Mesodermal cell (in vitro differentiated cells): ENCODE measurements around the gene IQCF2.
"Not testable (repeated sequence)": the region's sequence is repeated elsewhere in the genome, so short reads cannot be mapped to it uniquely, and the experiment has no call there.

Source experiments
- H3K27ac ChIP-seq: 2 replicates; pipeline ENCODE4 v1.7.0; 2013; ENCODE audit warnings: mild to moderate bottlenecking, low read depth, low read length, moderate library complexity; ENCODE audit not compliant: severe bottlenecking
- H3K36me3 ChIP-seq: 2 replicates; pipeline ENCODE4 v1.7.1; 2013; ENCODE audit warnings: mild to moderate bottlenecking, low read length, moderate library complexity; ENCODE audit not compliant: control insufficient read depth, insufficient read depth
- H3K4me1 ChIP-seq: one replicate; pipeline ENCODE4 v1.7.1; 2013; ENCODE audit warnings: mild to moderate bottlenecking, low read length; ENCODE audit not compliant: insufficient read depth, control insufficient read depth, poor library complexity, severe bottlenecking
- H3K4me3 ChIP-seq: 2 replicates; pipeline ENCODE4 v1.7.0; 2013; ENCODE audit warnings: low read length, control low read depth, mild to moderate bottlenecking; ENCODE audit not compliant: insufficient read depth, poor library complexity, severe bottlenecking; ENCODE audit errors: extremely low read depth
- H3K9me3 ChIP-seq: 2 replicates; pipeline ENCODE4 v1.7.1; 2013; ENCODE audit warnings: mild to moderate bottlenecking, low read length, moderate library complexity; ENCODE audit not compliant: control insufficient read depth
- WGBS, 2 experiments: methylation state at CpG; one replicate each; pipeline ENCODE4 v1.1.5; 2013; ENCODE audit warnings: missing lambda C conversion rate in 2 of 2; ENCODE audit not compliant: insufficient coverage in 2 of 2; 5-methylcytosine and 5-hydroxymethylcytosine counted together

The IQCF2 gene

GRCh38 chr3:51830836-51831385 is 30.5 kb upstream of the IQCF2 start:
- Histone ChIP-seq H3K4me3 (no peak overlapping the region), H3K36me3 (no peaks in the 10 kb centered on the region), H3K27ac (no peak overlapping the region), H3K9me3 (no peaks in the 10 kb centered on the region), H3K4me1 (no peaks in the 10 kb centered on the region)
- WGBS, 2 experiments, result 52 to 66% methylated on average over 4 of the region's 4 CpGs

- Histone ChIP-seq H3K4me1 (no peaks in the 10 kb centered on the region), H3K4me3 (no peak overlapping the region), H3K27ac (no peak overlapping the region), H3K9me3 (no peaks in the 10 kb centered on the region), H3K36me3 (no peaks in the 10 kb centered on the region)
- 89 to 96% methylated on average over 2 to 4 of the region's 5 CpGs for WGBS, 2 experiments
These were observed 24.8 kb upstream of the IQCF2 start for GRCh38 chr3:51836606-51837005.

- Histone ChIP-seq H3K4me1 (no peaks in the 10 kb centered on the region), H3K9me3 (peaks cover 3% of the 10 kb centered on the region), H3K27ac (no peak overlapping the region), H3K4me3 (no peak overlapping the region), H3K36me3 (no peaks in the 10 kb centered on the region)
- 78 to 81% methylated on average over 5 to 6 of the region's 7 CpGs for WGBS, 2 experiments
These were observed 16.3 kb upstream of the IQCF2 start for GRCh38 chr3:51845129-51845528.

DNA sequence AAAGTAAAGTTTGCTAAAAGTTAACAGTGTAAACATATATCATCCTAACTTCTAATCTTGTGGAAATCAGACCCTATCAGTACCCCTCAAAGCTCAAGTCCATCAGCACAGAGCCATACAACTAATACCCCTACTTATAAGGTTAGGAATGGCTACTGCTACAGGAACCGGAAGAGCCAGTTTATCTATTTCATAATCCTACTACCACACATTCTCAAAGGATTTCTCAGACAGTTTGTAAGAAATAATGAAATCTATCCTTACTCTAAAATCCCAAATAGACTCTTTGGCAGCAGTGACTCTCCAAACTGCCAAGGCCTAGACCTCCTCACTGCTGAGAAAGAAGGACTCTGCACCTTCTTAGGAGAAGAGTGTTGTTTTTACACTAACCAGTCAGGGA is 6.0 kb upstream of the IQCF2 start:
- H3K9me3 ChIP-seq, H3K27ac ChIP-seq, H3K4me3 ChIP-seq, H3K36me3 ChIP-seq, H3K4me1 ChIP-seq: not testable (repeated sequence)
- WGBS, 2 experiments, result 86% methylated on average over 1 of the region's 1 CpG; no CpG with 5 or more reads in 1 of the 2 experiments

- H3K36me3 ChIP-seq, result no peaks in the 10 kb centered on the region
- peaks cover 8% of the 10 kb centered on the region for H3K9me3 ChIP-seq
- H3K4me3 ChIP-seq, result no peak overlapping the region
- H3K4me1 ChIP-seq, result no peaks in the 10 kb centered on the region
- WGBS, 2 experiments, result 83% methylated on average over 13 of the region's 13 CpGs
- H3K27ac ChIP-seq, result no peak overlapping the region
These were observed 1.5 kb downstream of the IQCF2 start for GRCh38 chr3:51862886-51863285.

DNA sequence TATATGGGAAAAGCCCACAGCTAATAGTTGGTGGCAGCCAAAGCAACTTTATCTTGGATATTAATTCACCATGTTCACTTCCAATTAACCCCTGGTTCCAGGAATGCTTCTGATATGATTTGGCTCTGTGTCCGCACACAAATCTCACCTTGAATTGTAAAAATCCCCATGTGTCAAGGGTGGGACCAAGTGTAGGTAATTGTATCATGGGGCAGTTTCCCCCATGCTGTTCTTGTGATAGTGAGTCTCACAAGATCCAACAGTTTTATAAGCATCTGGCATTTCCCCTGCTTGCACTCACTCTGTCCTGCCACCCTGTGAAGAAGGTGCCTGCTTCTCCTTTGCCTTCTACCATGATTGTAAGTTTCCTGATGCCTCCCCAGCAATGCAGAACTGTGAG is 7.5 kb downstream of the IQCF2 start:
- H3K36me3 ChIP-seq, H3K4me1 ChIP-seq, H3K4me3 ChIP-seq, H3K9me3 ChIP-seq: not testable (repeated sequence)
- WGBS, 2 experiments, result 75% methylated on average over 1 of the region's 1 CpG; no CpG with 5 or more reads in 1 of the 2 experiments
- H3K27ac ChIP-seq, result peak overlapping the region; percentile 89

GRCh38 chr3:51869304-51869703 is 7.9 kb downstream of the IQCF2 start:
- H3K9me3 ChIP-seq, result no peaks in the 10 kb centered on the region
- peak overlapping the region; percentile 89 for H3K27ac ChIP-seq
- WGBS, 2 experiments, result 40 to 58% methylated on average over 1 to 2 of the region's 2 CpGs
- no peaks in the 10 kb centered on the region for H3K36me3 ChIP-seq
- no peak overlapping the region for H3K4me3 ChIP-seq
- H3K4me1 ChIP-seq, result peaks cover 4% of the 10 kb centered on the region

- Histone ChIP-seq H3K9me3 (no peaks in the 10 kb centered on the region), H3K36me3 (no peaks in the 10 kb centered on the region), H3K4me1 (peaks cover 4% of the 10 kb centered on the region), H3K27ac (no peak overlapping the region), H3K4me3 (no peak overlapping the region)
- 70% methylated on average over 1 of the region's 1 CpG; no CpG with 5 or more reads in 1 of the 2 experiments for WGBS, 2 experiments
These were observed 11.9 kb downstream of the IQCF2 start for GRCh38 chr3:51873253-51873766.

- H3K36me3 ChIP-seq, result no peaks in the 10 kb centered on the region
- H3K4me3 ChIP-seq, result no peak overlapping the region
These were observed 12.5 kb downstream of the IQCF2 start for GRCh38 chr3:51873876-51874275.

GRCh38 chr3:51874411-51874810 is 13.0 kb downstream of the IQCF2 start:
- Histone ChIP-seq H3K36me3 (no peaks in the 10 kb centered on the region), H3K4me3 (no peak overlapping the region), H3K4me1 (peaks cover 3% of the 10 kb centered on the region), H3K9me3 (no peaks in the 10 kb centered on the region), H3K27ac (no peak overlapping the region)
- WGBS, 2 experiments, result 85 to 86% methylated on average over 2 of the region's 2 CpGs

More at GRCh38 chr3:51873876-51874275, 12.5 kb downstream of the IQCF2 start:
- H3K9me3 ChIP-seq, result no peaks in the 10 kb centered on the region
- 88 to 93% methylated on average over 8 to 9 of the region's 10 CpGs for WGBS, 2 experiments
- no peak overlapping the region for H3K27ac ChIP-seq
- peaks cover 4% of the 10 kb centered on the region for H3K4me1 ChIP-seq

DNA sequence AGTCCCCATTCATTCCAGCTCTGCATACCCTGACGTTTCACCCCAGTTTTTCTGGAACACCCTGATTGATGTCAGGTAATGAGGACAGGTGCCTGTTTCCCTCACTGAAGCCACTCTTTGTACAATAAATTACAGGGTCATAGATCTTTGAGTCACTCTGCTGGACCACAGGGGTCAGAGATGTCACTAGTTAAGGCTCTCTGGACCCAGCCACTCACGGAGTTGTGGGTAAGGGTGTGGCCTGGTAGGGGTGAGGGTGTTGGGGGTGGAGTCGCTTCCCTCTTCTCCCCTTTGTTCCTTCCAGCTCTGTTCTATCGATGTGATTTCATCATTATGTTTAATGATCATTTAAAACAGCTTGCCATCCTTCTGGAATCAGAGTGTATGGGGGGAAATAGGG is 13.5 kb downstream of the IQCF2 start:
- no peaks in the 10 kb centered on the region for H3K36me3 ChIP-seq
- H3K27ac ChIP-seq, result no peak overlapping the region
- H3K4me1 ChIP-seq, result no peaks in the 10 kb centered on the region
- no peaks in the 10 kb centered on the region for H3K9me3 ChIP-seq
- WGBS, 2 experiments, result 83 to 95% methylated on average over 1 to 2 of the region's 4 CpGs
- no peak overlapping the region for H3K4me3 ChIP-seq
